ENCODE measurements around the gene ALG2. TPM values are rescaled to one million over a fixed set of nuclear protein-coding genes. Genes with fewer than 3 reads are reported as not detected.

ALG2 gene
- total RNA-seq, 1 donor from 2014 or later: 16.0 TPM

Other genes starting within 250 kb of the ALG2 start
- 21.8 TPM for gene TGFBR1, start 116.8 kb downstream of the ALG2 start, total RNA-seq
- gene SEC61B, start 340 bp upstream of the ALG2 start, total RNA-seq: 47.9 TPM

Measured in cardiac septum (tissue), 1 donor.